ENCODE data around the gene CTNNA2.

DNA sequence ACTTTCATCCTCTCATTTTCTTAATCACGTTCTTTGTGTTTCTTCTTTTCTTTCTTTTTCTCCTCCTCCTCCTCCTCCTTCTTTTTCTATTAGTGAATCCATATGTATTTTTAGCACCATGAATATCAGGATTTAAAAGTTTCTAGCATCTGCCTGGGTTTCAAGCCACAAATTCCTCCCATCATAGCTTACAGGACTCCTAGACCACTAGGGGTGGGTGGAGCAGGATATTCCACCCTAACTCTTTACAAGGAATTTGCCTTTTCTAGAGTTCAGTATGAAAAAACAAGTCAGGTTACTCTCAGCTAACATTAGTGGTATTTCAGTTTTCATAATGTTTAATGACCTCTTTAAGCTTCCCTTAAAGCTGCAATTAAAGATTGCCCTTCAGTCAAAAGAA is 810.8 kb downstream of the CTNNA2 start:
- TF ChIP-seq GATA2 (IDR thresholded peaks at IDR 0.05; ENCODE audit: low read depth, low read length), result no peak
- no peak for TF ChIP-seq GATA3 (IDR thresholded peaks at IDR 0.05; ENCODE audit: low read depth, low read length)

Data from SH-SY5Y (cell line).